HL-60 (cell line): ENCODE measurements around the gene SAMD3.

Experiments used
- DNase-seq, 2 experiments: peaks; one replicate each; pipeline ENCODE4 v3.0.0-alpha.2; 2010 to 2020; ENCODE audit warnings: low read depth in 1 of 2, low spot score in 1 of 2
- H3K27ac ChIP-seq: fragments of 250-450 bp; sonication (Bioruptor Pico); replicated peaks from 2 replicates; pipeline ENCODE4 v1.5.1; 2020; ENCODE audit warnings: mild to moderate bottlenecking, moderate library complexity
- H3K27me3 ChIP-seq: fragments of 250-450 bp; sonication (Bioruptor Pico); 2 replicates; pipeline ENCODE4 v1.5.1; 2021; ENCODE audit warnings: mild to moderate bottlenecking, moderate library complexity; ENCODE audit not compliant: insufficient read depth, poor library complexity, severe bottlenecking
- H3K4me3 ChIP-seq: replicated peaks from 2 replicates; pipeline ENCODE4 v1.5.1; 2011; ENCODE audit warnings: mild to moderate bottlenecking, control low read depth, low read length; ENCODE audit not compliant: insufficient read depth
- CTCF ChIP-seq: IDR thresholded peaks from one replicate; pipeline ENCODE4 v1.5.1; 2011; ENCODE audit warnings: low read length, control low read depth, inconsistent platforms; ENCODE audit not compliant: insufficient read depth
- GABPA ChIP-seq: IDR thresholded peaks from 2 replicates; pipeline ENCODE4 v1.6.1; 2012; ENCODE audit warnings: low read depth
- POLR2AphosphoS5 ChIP-seq: IDR thresholded peaks from 2 replicates; pipeline ENCODE4 v1.6.1; 2012; ENCODE audit warnings: low read depth
- REST ChIP-seq: IDR thresholded peaks from 2 replicates; pipeline ENCODE4 v1.6.1; 2012; ENCODE audit warnings: low read depth; ENCODE audit not compliant: insufficient replicate concordance
- SPI1 ChIP-seq: IDR thresholded peaks from 2 replicates; pipeline ENCODE4 v1.6.1; 2012; ENCODE audit warnings: low read depth, mild to moderate bottlenecking, borderline replicate concordance

SAMD3 gene

GRCh38 chr6:130115036-130115435, 107.7 kb downstream of the SAMD3 start:
- TF ChIP-seq POLR2AphosphoS5 = no peak
- TF ChIP-seq CTCF = no peak
- TF ChIP-seq SPI1 = no peak
- no peak for TF ChIP-seq GABPA
- no peak overlapping the region for H3K27ac ChIP-seq
- H3K27me3 ChIP-seq = no peaks in the 10 kb centered on the region
- no peak for DNase-seq
- no peak overlapping the region for H3K4me3 ChIP-seq

- no peak overlapping the region for H3K27ac ChIP-seq
- H3K27me3 ChIP-seq = no peaks in the 10 kb centered on the region
- H3K4me3 ChIP-seq = no peak overlapping the region
- no peak for DNase-seq
- TF ChIP-seq CTCF = no peak
- TF ChIP-seq REST = no peak
- no peak for TF ChIP-seq POLR2AphosphoS5
- no peak for TF ChIP-seq SPI1
- no peak for TF ChIP-seq GABPA
Measured at GRCh38 chr6:130113201-130113710, 109.5 kb downstream of the SAMD3 start.

GRCh38 chr6:130111031-130111430, 111.7 kb downstream of the SAMD3 start:
- no peak for DNase-seq
- TF ChIP-seq SPI1 = no peak
- no peak for TF ChIP-seq POLR2AphosphoS5
- peak; percentile 17 for TF ChIP-seq REST
- TF ChIP-seq GABPA = no peak
- H3K27me3 ChIP-seq = no peaks in the 10 kb centered on the region
- H3K27ac ChIP-seq = no peak overlapping the region
- H3K4me3 ChIP-seq = no peak overlapping the region

GRCh38 chr6:130107710-130108109, 115.0 kb downstream of the SAMD3 start:
- no peak for DNase-seq
- TF ChIP-seq REST = no peak
- no peak overlapping the region for H3K4me3 ChIP-seq
- no peaks in the 10 kb centered on the region for H3K27me3 ChIP-seq
- no peak overlapping the region for H3K27ac ChIP-seq
